GM11168 (cell line): ENCODE data around the gene ZNF287.

ENCODE experiments used
- in situ Hi-C: fragments of 300-500 bp; cut with MboI; formaldehyde crosslinking; loops from one replicate; pipeline ENCODE4 v1.12.0; 2022; ENCODE audit warnings: low sequenced_read_pairs; ENCODE audit not compliant: unreplicated experiment

The ZNF287 gene

GRCh38 chr17:16519021-16519420 lies 50.0 kb downstream of the ZNF287 start:
- in situ Hi-C loops, result no loop called here

- in situ Hi-C loops, result no loop called here
These were observed 51.5 kb downstream of the ZNF287 start for GRCh38 chr17:16517477-16517876.

DNA sequence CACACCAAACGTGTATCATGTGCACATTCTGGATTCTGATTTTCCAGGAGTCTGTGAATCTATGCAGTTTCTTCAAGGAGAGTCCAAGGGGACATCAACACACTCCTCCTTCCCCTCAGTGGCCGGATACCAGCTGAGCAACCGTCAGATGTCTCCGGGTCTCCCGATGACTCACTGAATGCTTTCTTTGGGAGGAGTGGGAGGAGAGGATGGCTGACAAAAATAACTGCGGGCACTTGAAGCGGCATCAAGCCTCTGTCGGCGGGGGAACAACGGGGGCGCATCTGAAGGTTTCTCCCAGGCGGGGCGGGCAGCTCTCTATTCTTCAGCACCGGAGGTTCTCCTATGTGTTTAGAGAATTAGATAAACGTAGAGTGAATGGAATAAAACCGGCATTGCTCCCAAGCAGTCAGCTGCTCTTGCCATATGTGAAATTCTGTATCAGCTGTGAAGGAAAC lies 52.4 kb downstream of the ZNF287 start:
- in situ Hi-C loops, result no loop called here

DNA sequence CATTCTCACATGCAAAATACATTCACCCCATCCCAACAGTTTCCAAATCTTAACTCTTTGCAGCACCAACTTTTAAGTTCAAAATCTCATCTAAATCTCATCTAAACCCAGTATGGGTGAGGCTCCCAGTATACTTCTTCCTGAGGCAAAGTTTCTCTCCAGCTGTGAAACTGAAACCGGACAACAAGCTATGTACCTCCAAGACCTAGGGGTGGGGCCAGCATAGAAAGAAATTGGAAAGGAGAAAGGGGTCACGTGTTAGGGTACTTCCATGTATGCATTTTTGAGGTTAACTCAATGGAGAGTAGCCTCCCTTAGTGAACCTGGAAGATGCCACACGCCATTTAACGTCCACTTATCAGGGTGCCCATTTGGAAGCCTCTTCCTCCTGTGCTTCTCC lies 53.1 kb downstream of the ZNF287 start:
- in situ Hi-C loops, result no loop called here

GRCh38 chr17:16513873-16514272 lies 55.1 kb downstream of the ZNF287 start:
- in situ Hi-C loops, result no loop called here

- in situ Hi-C loops, result no loop called here
These were observed 57.0 kb downstream of the ZNF287 start for GRCh38 chr17:16512011-16512410.

DNA sequence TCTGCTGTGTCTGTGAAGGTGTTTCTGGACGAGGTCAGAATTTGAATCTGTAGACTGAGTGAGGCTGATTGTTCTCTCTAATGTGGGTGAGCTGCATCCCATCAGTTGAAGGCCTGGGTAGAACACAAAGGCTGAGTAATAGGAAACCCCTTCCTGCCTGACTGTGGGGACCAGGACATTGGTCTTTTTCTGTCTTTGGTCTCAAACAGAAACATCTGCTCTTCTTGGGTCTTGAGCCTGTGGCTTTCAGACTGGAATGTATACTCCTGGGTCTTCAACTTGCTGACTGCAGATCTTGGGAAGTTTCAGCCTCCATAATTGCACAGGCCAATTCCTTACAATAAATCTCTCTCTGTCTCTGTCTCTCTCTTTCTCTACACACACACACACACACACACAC lies 57.4 kb downstream of the ZNF287 start:
- in situ Hi-C loops, result no loop called here

GRCh38 chr17:16507918-16508533 lies 61.0 kb downstream of the ZNF287 start:
- in situ Hi-C loops, result no loop called here

GRCh38 chr17:16506188-16506587 lies 62.8 kb downstream of the ZNF287 start:
- in situ Hi-C loops, result no loop called here

GRCh38 chr17:16504984-16505383 lies 64.0 kb downstream of the ZNF287 start:
- in situ Hi-C loops, result no loop called here
